Pancreas (tissue), 10 donors: ENCODE data around the gene ZNF423. TPM values are rescaled to one million over a fixed set of nuclear protein-coding genes. Genes with fewer than 3 reads are reported as not detected.

ENCODE experiments used
- ATAC-seq, 4 donors: fragments of 200-7000 bp; cut with Tn5 transposase; one replicate each; pipeline versions ENCODE4 v1.8.0 to v1.9.1; 2020; ENCODE audit warnings: mild to moderate bottlenecking in 4 of 4, moderate library complexity in 4 of 4
- DNase-seq, 6 donors: peaks; one replicate each; pipeline ENCODE4 v3.0.0-alpha.2; 2020
- FAIRE-seq: peaks from 2 replicates; lab custom pipeline; 2012; peaks lifted over from hg19 to GRCh38; lab: Jason Lieb, UNC
- H3K27ac ChIP-seq, 4 donors: fragments of 200-600 bp; sonication (generic); 1 replicate in 3 of 4; 2 replicates in 1 of 4; pipeline versions ENCODE4 v1.5.0 to v1.8.0; 2020
- H3K27me3 ChIP-seq, 4 donors: fragments of 200-600 bp; one replicate each; pipeline ENCODE4 v1.8.0; 2021
- H3K36me3 ChIP-seq, 3 donors: fragments of 200-600 bp; sonication (generic) in 1 of 3; one replicate each; pipeline versions ENCODE4 v1.5.0 to v1.8.0; 2020 to 2021
- H3K4me1 ChIP-seq, 3 donors: fragments of 200-600 bp; one replicate each; pipeline ENCODE4 v1.8.0; 2021
- H3K4me3 ChIP-seq, 4 donors: fragments of 200-600 bp; sonication (generic) in 2 of 4; one replicate each; pipeline versions ENCODE4 v1.5.0 to v1.8.0; 2020 to 2021
- H3K9me3 ChIP-seq, 4 donors: fragments of 200-600 bp; one replicate each; pipeline ENCODE4 v1.8.0; 2021
- CTCF ChIP-seq, 4 donors: fragments of 200-600 bp; sonication (generic) in 3 of 4; IDR thresholded peaks; one replicate each; pipeline versions ENCODE4 v1.5.0 to v1.8.0; 2021; ENCODE audit warnings: antibody characterized with exemption in 4 of 4
- WGBS, 2 donors: extraction: QIAGEN DNeasy Blood & Tissue Kit; methylation state at CpG; one replicate each; pipeline ENCODE4 v1.1.7; 2013; 5-methylcytosine and 5-hydroxymethylcytosine counted together
- intact Hi-C, 3 donors: fragments of 100-400 bp; cut with DNase I; formaldehyde crosslinking; loops; one replicate each; pipeline versions ENCODE4 v1.11.1 to v1.14.2; 2022
- polyA plus RNA-seq, 2 donors: library from polyadenylated mRNA; stranded (reverse); fragments of 200-250 nt; gene quantifications; one replicate each; pipeline ENCODE4 v1.2.3, GENCODE V29; 2013
- total RNA-seq, 6 donors: library from RNA; stranded (reverse); fragmentation: NEBNext Ultra II Directional in 4 of 6; extraction: Animal tissue kit (Norgen Biotek cat#: 25700) in 4 of 6; gene quantifications; one replicate each; pipeline versions ENCODE4 v1.2.1 to v1.2.4, GENCODE V29; 2021 to 2023
- donor health status: healthy with polysubstance abuse.
- donor health status: DM: no; HTN: no; CAD: no; lungs with moderate emphysema.
- donor health status: DM: no; HTN: no; CAD: no.
- donor health status: control.
- donor health status: control.
- donor health status: Bipolar disorder and iron deficiency.
- donor health status: DM: yes; HTN: yes; CAD: no.
- donor health status: DM: no; HTN: no; CAD: no.
- donor health status: DM: no; HTN: no; CAD: no.
- donor health status: DM: yes; HTN: yes; CAD: no.

Gene ZNF423
- total and polyA plus RNA-seq, 8 donors: 0.61 to 5.1 (median 3.0) TPM

- TF ChIP-seq CTCF (IDR thresholded peaks at IDR 0.05): no peak
- Histone ChIP-seq H3K27me3 (no peaks in the 10 kb centered on the region), H3K9me3 (no peaks in the 10 kb centered on the region), H3K4me1 (peaks cover 0 to 10% (median 4%) of the 10 kb centered on the region in 3 donors), H3K4me3 (no peak overlapping the region), H3K27ac (no peak overlapping the region), H3K36me3 (no peaks in the 10 kb centered on the region)
- ATAC-seq (no peak), FAIRE-seq (no peak), DNase-seq (no peak)
- intact Hi-C loops: no loop called here
- 90 to 93% methylated on average over 5 to 6 of the region's 6 CpGs for WGBS, 2 donors
Observed at GRCh38 chr16:49869731-49870130, 13.8 kb upstream of the ZNF423 start.

GRCh38 chr16:49867796-49868668 lies 12.1 kb upstream of the ZNF423 start:
- intact Hi-C loops: no loop called here
- peaks cover 0 to 10% (median 4%) of the 10 kb centered on the region in 3 donors for H3K4me1 ChIP-seq
- no peak overlapping the region for H3K4me3 ChIP-seq
- TF ChIP-seq CTCF (IDR thresholded peaks at IDR 0.05): no peak
- H3K9me3 ChIP-seq: no peaks in the 10 kb centered on the region
- no peak overlapping the region for H3K27ac ChIP-seq
- no peaks in the 10 kb centered on the region for H3K36me3 ChIP-seq
- DNase-seq (no peak), FAIRE-seq (no peak), ATAC-seq (no peak)
- no peaks in the 10 kb centered on the region for H3K27me3 ChIP-seq
- WGBS, 2 donors: 90 to 91% methylated on average over 38 of the region's 38 CpGs

GRCh38 chr16:49867234-49867633 lies 11.3 kb upstream of the ZNF423 start:
- Histone ChIP-seq H3K27me3 (no peaks in the 10 kb centered on the region), H3K36me3 (no peaks in the 10 kb centered on the region), H3K27ac (no peak overlapping the region), H3K4me3 (no peak overlapping the region), H3K4me1 (peaks cover 0 to 10% (median 4%) of the 10 kb centered on the region in 3 donors), H3K9me3 (no peaks in the 10 kb centered on the region)
- FAIRE-seq (no peak), ATAC-seq (peak in 2 of 4 donors; percentile 46 to 67), DNase-seq (no peak)
- intact Hi-C loops: no loop called here
- no peak for TF ChIP-seq CTCF (IDR thresholded peaks at IDR 0.05)
- WGBS, 2 donors: 94 to 97% methylated on average over 2 of the region's 2 CpGs

GRCh38 chr16:49866595-49867071 lies 10.7 kb upstream of the ZNF423 start:
- TF ChIP-seq CTCF (IDR thresholded peaks at IDR 0.05): no peak
- DNase-seq (no peak), FAIRE-seq (no peak), ATAC-seq (peak in 3 of 4 donors; percentile 56 to 67 (median 56))
- 68 to 70% methylated on average over 14 of the region's 14 CpGs for WGBS, 2 donors
- Histone ChIP-seq H3K9me3 (no peaks in the 10 kb centered on the region), H3K27ac (no peak overlapping the region), H3K36me3 (no peaks in the 10 kb centered on the region), H3K27me3 (no peaks in the 10 kb centered on the region), H3K4me1 (peaks cover 0 to 10% (median 4%) of the 10 kb centered on the region in 3 donors), H3K4me3 (no peak overlapping the region)
- intact Hi-C loops: no loop called here

- FAIRE-seq (no peak), ATAC-seq (no peak), DNase-seq (no peak)
- Histone ChIP-seq H3K27ac (no peak overlapping the region), H3K4me1 (peaks cover 0 to 10% (median 4%) of the 10 kb centered on the region in 3 donors), H3K36me3 (no peaks in the 10 kb centered on the region), H3K4me3 (no peak overlapping the region), H3K9me3 (no peaks in the 10 kb centered on the region), H3K27me3 (no peaks in the 10 kb centered on the region)
- TF ChIP-seq CTCF (IDR thresholded peaks at IDR 0.05): no peak
- 47 to 56% methylated on average over 4 of the region's 4 CpGs for WGBS, 2 donors
- intact Hi-C loops: no loop called here
Observed at GRCh38 chr16:49862694-49863093, 6.8 kb upstream of the ZNF423 start.
